ENCODE results near the gene CHD9.

Gene CHD9

DNA sequence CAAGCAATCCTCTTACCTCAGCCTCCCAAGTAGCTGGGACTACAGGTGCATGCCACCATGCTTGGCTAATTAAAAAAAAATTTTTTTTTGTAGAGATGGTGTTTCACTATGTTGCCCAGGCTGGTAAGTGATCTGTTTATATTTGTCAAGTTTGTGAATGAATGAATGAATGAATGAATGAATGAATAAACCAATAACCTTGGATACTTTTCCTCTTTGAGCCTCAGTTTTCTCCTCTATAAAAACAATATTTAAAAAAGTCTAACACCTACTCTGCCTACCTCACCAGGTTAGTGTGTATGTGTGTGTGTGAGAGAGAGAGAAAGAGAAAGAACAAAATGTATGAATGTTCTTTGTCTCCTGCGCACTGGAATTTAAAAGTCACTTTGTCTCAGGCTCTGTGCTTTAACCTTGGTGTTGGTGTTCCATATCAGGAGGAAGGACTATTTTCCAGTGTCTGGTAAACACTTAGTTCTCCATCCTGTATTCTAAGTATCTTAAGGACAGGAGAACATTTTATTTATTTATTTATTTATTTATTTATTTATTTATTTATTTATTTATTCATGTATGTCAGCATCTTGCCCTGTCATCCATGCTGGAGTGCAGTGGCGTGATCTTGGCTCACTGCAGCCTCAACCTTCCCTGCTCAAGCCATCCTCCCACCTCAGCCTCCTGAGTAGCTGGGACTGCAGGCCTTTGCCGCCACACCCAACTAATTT, 27.1 kb downstream of the CHD9 start (continued):
- TF ChIP-seq ZEB2 (tag by site-specific recombination; IDR thresholded peaks at IDR 0.05) (no peak), SP7 (tag by site-specific recombination; IDR thresholded peaks at IDR 0.05) (no peak), ZNF2 (tag by site-specific recombination; IDR thresholded peaks at IDR 0.05) (no peak), ZNF146 (tag by site-specific recombination; IDR thresholded peaks at IDR 0.05) (no peak), ZNF777 (tag by site-specific recombination; IDR thresholded peaks at IDR 0.05; ENCODE audit: borderline replicate concordance) (no peak), ZBTB1 (tag by site-specific recombination; IDR thresholded peaks at IDR 0.05) (no peak), ZNF660 (tag by site-specific recombination; IDR thresholded peaks at IDR 0.05) (no peak), ZNF292 (tag by site-specific recombination; IDR thresholded peaks at IDR 0.05; ENCODE audit: borderline replicate concordance, low read depth) (no peak), ZNF629 (tag by site-specific recombination; IDR thresholded peaks at IDR 0.05) (no peak), ZNF350 (tag by site-specific recombination; IDR thresholded peaks at IDR 0.05) (no peak), ZNF843 (tag by site-specific recombination; IDR thresholded peaks at IDR 0.05) (no peak), SALL2 (tag by site-specific recombination; IDR thresholded peaks at IDR 0.05; ENCODE audit: borderline replicate concordance) (no peak), BCL11A (tag by site-specific recombination; IDR thresholded peaks at IDR 0.05; ENCODE audit: low read depth) (no peak), ZBTB7A (tag by site-specific recombination; IDR thresholded peaks at IDR 0.05; ENCODE audit: low read depth) (no peak), ZNF830 (tag by site-specific recombination; IDR thresholded peaks at IDR 0.05; ENCODE audit: low read depth) (no peak), ZFHX2 (tag by site-specific recombination; conservative IDR thresholded peaks at IDR 0.05) (no peak), ZNF48 (tag by site-specific recombination; IDR thresholded peaks at IDR 0.05) (no peak), ZNF423 (tag by site-specific recombination; IDR thresholded peaks at IDR 0.05) (no peak), ZNF707 (tag by site-specific recombination; IDR thresholded peaks at IDR 0.05) (no peak), ZNF621 (tag by site-specific recombination; IDR thresholded peaks at IDR 0.05) (no peak), ZNF404 (tag by site-specific recombination; IDR thresholded peaks at IDR 0.05) (0 out of 2 replicates have a peak, but pooled peaks have one; percentile 50), ZNF341 (tag by site-specific recombination; IDR thresholded peaks at IDR 0.05; ENCODE audit: low read depth) (no peak), SCRT2 (tag by site-specific recombination; IDR thresholded peaks at IDR 0.05) (no peak)
- TF ChIP-seq, protein P1, sequence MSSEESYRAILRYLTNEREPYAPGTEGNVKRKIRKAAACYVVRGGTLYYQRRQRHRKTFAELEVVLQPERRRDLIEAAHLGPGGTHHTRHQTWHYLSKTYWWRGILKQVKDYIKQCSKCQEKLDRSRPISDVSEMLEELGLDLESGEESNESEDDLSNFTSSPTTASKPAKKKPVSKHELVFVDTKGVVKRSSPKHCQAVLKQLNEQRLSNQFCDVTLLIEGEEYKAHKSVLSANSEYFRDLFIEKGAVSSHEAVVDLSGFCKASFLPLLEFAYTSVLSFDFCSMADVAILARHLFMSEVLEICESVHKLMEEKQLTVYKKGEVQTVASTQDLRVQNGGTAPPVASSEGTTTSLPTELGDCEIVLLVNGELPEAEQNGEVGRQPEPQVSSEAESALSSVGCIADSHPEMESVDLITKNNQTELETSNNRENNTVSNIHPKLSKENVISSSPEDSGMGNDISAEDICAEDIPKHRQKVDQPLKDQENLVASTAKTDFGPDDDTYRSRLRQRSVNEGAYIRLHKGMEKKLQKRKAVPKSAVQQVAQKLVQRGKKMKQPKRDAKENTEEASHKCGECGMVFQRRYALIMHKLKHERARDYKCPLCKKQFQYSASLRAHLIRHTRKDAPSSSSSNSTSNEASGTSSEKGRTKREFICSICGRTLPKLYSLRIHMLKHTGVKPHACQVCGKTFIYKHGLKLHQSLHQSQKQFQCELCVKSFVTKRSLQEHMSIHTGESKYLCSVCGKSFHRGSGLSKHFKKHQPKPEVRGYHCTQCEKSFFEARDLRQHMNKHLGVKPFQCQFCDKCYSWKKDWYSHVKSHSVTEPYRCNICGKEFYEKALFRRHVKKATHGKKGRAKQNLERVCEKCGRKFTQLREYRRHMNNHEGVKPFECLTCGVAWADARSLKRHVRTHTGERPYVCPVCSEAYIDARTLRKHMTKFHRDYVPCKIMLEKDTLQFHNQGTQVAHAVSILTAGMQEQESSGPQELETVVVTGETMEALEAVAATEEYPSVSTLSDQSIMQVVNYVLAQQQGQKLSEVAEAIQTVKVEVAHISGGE (tag by site-specific recombination; conservative IDR thresholded peaks at IDR 0.05; ENCODE audit: low read depth) = peak; percentile 79
- TF ChIP-seq, protein P2, sequence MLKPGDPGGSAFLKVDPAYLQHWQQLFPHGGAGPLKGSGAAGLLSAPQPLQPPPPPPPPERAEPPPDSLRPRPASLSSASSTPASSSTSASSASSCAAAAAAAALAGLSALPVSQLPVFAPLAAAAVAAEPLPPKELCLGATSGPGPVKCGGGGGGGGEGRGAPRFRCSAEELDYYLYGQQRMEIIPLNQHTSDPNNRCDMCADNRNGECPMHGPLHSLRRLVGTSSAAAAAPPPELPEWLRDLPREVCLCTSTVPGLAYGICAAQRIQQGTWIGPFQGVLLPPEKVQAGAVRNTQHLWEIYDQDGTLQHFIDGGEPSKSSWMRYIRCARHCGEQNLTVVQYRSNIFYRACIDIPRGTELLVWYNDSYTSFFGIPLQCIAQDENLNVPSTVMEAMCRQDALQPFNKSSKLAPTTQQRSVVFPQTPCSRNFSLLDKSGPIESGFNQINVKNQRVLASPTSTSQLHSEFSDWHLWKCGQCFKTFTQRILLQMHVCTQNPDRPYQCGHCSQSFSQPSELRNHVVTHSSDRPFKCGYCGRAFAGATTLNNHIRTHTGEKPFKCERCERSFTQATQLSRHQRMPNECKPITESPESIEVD (tag by site-specific recombination; IDR thresholded peaks at IDR 0.05) = no peak
- TF ChIP-seq, protein P3, sequence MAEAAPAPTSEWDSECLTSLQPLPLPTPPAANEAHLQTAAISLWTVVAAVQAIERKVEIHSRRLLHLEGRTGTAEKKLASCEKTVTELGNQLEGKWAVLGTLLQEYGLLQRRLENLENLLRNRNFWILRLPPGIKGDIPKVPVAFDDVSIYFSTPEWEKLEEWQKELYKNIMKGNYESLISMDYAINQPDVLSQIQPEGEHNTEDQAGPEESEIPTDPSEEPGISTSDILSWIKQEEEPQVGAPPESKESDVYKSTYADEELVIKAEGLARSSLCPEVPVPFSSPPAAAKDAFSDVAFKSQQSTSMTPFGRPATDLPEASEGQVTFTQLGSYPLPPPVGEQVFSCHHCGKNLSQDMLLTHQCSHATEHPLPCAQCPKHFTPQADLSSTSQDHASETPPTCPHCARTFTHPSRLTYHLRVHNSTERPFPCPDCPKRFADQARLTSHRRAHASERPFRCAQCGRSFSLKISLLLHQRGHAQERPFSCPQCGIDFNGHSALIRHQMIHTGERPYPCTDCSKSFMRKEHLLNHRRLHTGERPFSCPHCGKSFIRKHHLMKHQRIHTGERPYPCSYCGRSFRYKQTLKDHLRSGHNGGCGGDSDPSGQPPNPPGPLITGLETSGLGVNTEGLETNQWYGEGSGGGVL (tag by site-specific recombination; IDR thresholded peaks at IDR 0.05) = no peak
- TF ChIP-seq, protein P4, sequence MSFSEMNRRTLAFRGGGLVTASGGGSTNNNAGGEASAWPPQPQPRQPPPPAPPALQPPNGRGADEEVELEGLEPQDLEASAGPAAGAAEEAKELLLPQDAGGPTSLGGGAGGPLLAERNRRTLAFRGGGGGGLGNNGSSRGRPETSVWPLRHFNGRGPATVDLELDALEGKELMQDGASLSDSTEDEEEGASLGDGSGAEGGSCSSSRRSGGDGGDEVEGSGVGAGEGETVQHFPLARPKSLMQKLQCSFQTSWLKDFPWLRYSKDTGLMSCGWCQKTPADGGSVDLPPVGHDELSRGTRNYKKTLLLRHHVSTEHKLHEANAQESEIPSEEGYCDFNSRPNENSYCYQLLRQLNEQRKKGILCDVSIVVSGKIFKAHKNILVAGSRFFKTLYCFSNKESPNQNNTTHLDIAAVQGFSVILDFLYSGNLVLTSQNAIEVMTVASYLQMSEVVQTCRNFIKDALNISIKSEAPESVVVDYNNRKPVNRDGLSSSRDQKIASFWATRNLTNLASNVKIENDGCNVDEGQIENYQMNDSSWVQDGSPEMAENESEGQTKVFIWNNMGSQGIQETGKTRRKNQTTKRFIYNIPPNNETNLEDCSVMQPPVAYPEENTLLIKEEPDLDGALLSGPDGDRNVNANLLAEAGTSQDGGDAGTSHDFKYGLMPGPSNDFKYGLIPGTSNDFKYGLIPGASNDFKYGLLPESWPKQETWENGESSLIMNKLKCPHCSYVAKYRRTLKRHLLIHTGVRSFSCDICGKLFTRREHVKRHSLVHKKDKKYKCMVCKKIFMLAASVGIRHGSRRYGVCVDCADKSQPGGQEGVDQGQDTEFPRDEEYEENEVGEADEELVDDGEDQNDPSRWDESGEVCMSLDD (tag by site-specific recombination; IDR thresholded peaks at IDR 0.05) = no peak
- TF ChIP-seq, protein P5, sequence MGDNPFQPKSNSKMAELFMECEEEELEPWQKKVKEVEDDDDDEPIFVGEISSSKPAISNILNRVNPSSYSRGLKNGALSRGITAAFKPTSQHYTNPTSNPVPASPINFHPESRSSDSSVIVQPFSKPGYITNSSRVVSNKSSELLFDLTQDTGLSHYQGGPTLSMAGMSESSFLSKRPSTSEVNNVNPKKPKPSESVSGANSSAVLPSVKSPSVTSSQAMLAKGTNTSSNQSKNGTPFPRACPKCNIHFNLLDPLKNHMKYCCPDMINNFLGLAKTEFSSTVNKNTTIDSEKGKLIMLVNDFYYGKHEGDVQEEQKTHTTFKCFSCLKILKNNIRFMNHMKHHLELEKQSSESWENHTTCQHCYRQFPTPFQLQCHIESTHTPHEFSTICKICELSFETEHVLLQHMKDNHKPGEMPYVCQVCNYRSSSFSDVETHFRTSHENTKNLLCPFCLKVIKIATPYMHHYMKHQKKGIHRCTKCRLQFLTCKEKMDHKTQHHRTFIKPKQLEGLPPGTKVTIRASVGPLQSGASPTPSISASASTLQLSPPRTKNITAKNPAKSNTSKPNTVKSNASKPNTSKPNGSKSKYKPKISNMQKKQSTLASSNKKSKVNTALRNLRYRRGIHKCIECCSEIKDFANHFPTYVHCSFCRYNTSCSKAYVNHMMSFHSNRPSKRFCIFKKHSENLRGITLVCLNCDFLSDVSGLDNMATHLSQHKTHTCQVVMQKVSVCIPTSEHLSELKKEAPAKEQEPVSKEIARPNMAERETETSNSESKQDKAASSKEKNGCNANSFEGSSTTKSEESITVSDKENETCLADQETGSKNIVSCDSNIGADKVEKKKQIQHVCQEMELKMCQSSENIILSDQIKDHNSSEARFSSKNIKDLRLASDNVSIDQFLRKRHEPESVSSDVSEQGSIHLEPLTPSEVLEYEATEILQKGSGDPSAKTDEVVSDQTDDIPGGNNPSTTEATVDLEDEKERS (tag by site-specific recombination; IDR thresholded peaks at IDR 0.05) = no peak

All from HEK293 (cell line).